K562 (cell line): Measurements from ENCODE around the gene HPD. TPM values are rescaled to one million over a fixed set of nuclear protein-coding genes. Genes with fewer than 3 reads are reported as not detected.

Experiments used
- CTBP1 ChIP-seq: fragments of 450-650 bp; IDR thresholded peaks from 2 replicates; pipeline ENCODE4 v1.6.1; 2016; ENCODE audit warnings: borderline replicate concordance
- FOS ChIP-seq: IDR thresholded peaks from 3 replicates; pipeline ENCODE4 v1.6.1; 2011; ENCODE audit not compliant: insufficient read length; ENCODE audit errors: extremely low read depth
- HMGN3 ChIP-seq: IDR thresholded peaks from 2 replicates; pipeline ENCODE4 v1.6.1; 2011; ENCODE audit warnings: borderline replicate concordance, low read depth, mild to moderate bottlenecking, mixed read lengths, low read length; ENCODE audit not compliant: insufficient read length; ENCODE audit errors: extremely low read depth
- IFI16 ChIP-seq: fragments of 250-450 bp; sonication (Bioruptor Pico); IDR thresholded peaks from 2 replicates; pipeline ENCODE4 v2.1.2; 2022; ENCODE audit warnings: mild to moderate bottlenecking, inconsistent platforms
- MAZ ChIP-seq, 2 experiments: fragments of 450-650 bp in 1 of 2; sonication (generic) in 1 of 2; formaldehyde crosslinking; IDR thresholded peaks in 1 of 2; conservative IDR thresholded peaks in 1 of 2; 2 replicates each; pipeline versions ENCODE4 v1.4.0 to v1.5.0; 2020; ENCODE audit warnings: mild to moderate bottlenecking in 1 of 2, missing genetic modification reagents in 1 of 2
- SMARCA4 ChIP-seq: fragments of 450-650 bp; IDR thresholded peaks from 2 replicates; pipeline ENCODE4 v1.6.1; 2016
- SP1 ChIP-seq: sonication (generic); formaldehyde crosslinking; IDR thresholded peaks from 2 replicates; pipeline ENCODE4 v1.8.1; 2022; ENCODE audit warnings: mild to moderate bottlenecking, missing genetic modification reagents
- THRA ChIP-seq: fragments of 450-650 bp; IDR thresholded peaks from 2 replicates; pipeline ENCODE4 v1.6.1; 2017; ENCODE audit warnings: mild to moderate bottlenecking, moderate library complexity
- ZBTB12 ChIP-seq: fragments of 250-450 bp; sonication (Bioruptor Pico); IDR thresholded peaks from 2 replicates; pipeline ENCODE4 v1.4.0; 2020
- ZC3H4 ChIP-seq: sonication (generic); formaldehyde crosslinking; IDR thresholded peaks from 2 replicates; pipeline ENCODE4 v1.9.0; 2021; ENCODE audit warnings: missing genetic modification reagents, borderline replicate concordance
- ZNF253 ChIP-seq: fragments of 250-450 bp; sonication (Bioruptor Pico); conservative IDR thresholded peaks from 2 replicates; pipeline ENCODE4 v1.6.1; 2021; ENCODE audit warnings: mild to moderate bottlenecking
- ZNF586 ChIP-seq: fragments of 450-650 bp; formaldehyde crosslinking; conservative IDR thresholded peaks from 2 replicates; pipeline ENCODE4 v1.4.0; 2020; ENCODE audit warnings: mild to moderate bottlenecking, moderate library complexity
- polyA plus RNA-seq, 8 experiments: library from polyadenylated mRNA; depleted of rRNA in 4 of 8; stranded (reverse) in 5 of 8; unstranded in 3 of 8; fragments of >200 nt; fragmentation: Nextera tagmentation in 2 of 8; fragmentation: Illumina TruSeq in 1 of 8; extraction: Ambion mirVana in 2 of 8; extraction: Trizol in 1 of 8; gene quantifications; 2 replicates each; pipeline versions ENCODE4 v1.2.1 to v1.2.3, GENCODE V29; 2011 to 2014; ENCODE audit warnings: inconsistent platforms in 1 of 8, missing spikeins in 1 of 8
- total RNA-seq, 7 experiments: library from RNA; depleted of rRNA in 6 of 7; stranded (reverse); fragments of >200 nt in 6 of 7; fragmentation: Illumina TruSeq in 2 of 7; extraction: Trizol in 2 of 7; gene quantifications; 2 replicates each; pipeline versions ENCODE4 v1.2.1 to v1.2.3, GENCODE V29; 2011 to 2021; ENCODE audit warnings: low replicate concordance in 1 of 7
- TF ChIP-seq, protein P1 (sequence below): fragments of 450-650 bp; IDR thresholded peaks from 2 replicates; pipeline ENCODE4 v1.6.1; 2016
- TF ChIP-seq, protein P2 (sequence below): fragments of 450-650 bp; conservative IDR thresholded peaks from 2 replicates; pipeline ENCODE4 v1.6.1; 2016; ENCODE audit warnings: missing genetic modification characterization, low read depth, mild to moderate bottlenecking, control low read depth, missing compliant biosample characterization
- TF ChIP-seq, protein P3 (sequence below): sonication (generic); IDR thresholded peaks from 2 replicates; pipeline ENCODE4 v1.6.1; 2016
- TF ChIP-seq, protein P4 (sequence below): fragments of 150-350 bp; IDR thresholded peaks from 2 replicates; pipeline ENCODE4 v1.6.1; 2014; ENCODE audit warnings: low read depth, mild to moderate bottlenecking, low read length, borderline replicate concordance

The HPD gene
- total and polyA plus RNA-seq, 9 of the 15 experiments (the other 6 are each of a cell fraction or from before 2014, with no cell fraction given): 0.06 to 0.29 (median 0.07) TPM; not detected in 4

GRCh38 chr12:121811434-121812319 is 47.0 kb downstream of the HPD start (continued):
- TF ChIP-seq ZNF586 (CRISPR knock-in tag) (no peak), IFI16 (CRISPR knock-in tag) (no peak), ZC3H4 (CRISPR knock-in tag) (peak; percentile 52; the same call in 1 of the 2 replicates), ZNF253 (no peak), SMARCA4 (no peak), HMGN3 (no peak), THRA (no peak), ZBTB12 (CRISPR knock-in tag) (no peak), FOS (no peak), MAZ (CRISPR knock-in tag; conservative IDR thresholded peaks at IDR 0.05 in 1 of 2, IDR thresholded peaks at IDR 0.05 in 1 of 2) (peak; percentile 14 to 80; a peak in 2 of 4 replicates), CTBP1 (0 out of 2 replicates have a peak, but pooled peaks have one; percentile 19), SP1 (0 out of 2 replicates have a peak, but pooled peaks have one; percentile 2)
- TF ChIP-seq, protein P1, sequence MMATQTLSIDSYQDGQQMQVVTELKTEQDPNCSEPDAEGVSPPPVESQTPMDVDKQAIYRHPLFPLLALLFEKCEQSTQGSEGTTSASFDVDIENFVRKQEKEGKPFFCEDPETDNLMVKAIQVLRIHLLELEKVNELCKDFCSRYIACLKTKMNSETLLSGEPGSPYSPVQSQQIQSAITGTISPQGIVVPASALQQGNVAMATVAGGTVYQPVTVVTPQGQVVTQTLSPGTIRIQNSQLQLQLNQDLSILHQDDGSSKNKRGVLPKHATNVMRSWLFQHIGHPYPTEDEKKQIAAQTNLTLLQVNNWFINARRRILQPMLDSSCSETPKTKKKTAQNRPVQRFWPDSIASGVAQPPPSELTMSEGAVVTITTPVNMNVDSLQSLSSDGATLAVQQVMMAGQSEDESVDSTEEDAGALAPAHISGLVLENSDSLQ: no peak
- TF ChIP-seq, protein P2, sequence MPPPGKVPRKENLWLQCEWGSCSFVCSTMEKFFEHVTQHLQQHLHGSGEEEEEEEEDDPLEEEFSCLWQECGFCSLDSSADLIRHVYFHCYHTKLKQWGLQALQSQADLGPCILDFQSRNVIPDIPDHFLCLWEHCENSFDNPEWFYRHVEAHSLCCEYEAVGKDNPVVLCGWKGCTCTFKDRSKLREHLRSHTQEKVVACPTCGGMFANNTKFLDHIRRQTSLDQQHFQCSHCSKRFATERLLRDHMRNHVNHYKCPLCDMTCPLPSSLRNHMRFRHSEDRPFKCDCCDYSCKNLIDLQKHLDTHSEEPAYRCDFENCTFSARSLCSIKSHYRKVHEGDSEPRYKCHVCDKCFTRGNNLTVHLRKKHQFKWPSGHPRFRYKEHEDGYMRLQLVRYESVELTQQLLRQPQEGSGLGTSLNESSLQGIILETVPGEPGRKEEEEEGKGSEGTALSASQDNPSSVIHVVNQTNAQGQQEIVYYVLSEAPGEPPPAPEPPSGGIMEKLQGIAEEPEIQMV: no peak
- TF ChIP-seq, protein P3, sequence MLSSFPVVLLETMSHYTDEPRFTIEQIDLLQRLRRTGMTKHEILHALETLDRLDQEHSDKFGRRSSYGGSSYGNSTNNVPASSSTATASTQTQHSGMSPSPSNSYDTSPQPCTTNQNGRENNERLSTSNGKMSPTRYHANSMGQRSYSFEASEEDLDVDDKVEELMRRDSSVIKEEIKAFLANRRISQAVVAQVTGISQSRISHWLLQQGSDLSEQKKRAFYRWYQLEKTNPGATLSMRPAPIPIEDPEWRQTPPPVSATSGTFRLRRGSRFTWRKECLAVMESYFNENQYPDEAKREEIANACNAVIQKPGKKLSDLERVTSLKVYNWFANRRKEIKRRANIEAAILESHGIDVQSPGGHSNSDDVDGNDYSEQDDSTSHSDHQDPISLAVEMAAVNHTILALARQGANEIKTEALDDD: no peak
- TF ChIP-seq, protein P4, sequence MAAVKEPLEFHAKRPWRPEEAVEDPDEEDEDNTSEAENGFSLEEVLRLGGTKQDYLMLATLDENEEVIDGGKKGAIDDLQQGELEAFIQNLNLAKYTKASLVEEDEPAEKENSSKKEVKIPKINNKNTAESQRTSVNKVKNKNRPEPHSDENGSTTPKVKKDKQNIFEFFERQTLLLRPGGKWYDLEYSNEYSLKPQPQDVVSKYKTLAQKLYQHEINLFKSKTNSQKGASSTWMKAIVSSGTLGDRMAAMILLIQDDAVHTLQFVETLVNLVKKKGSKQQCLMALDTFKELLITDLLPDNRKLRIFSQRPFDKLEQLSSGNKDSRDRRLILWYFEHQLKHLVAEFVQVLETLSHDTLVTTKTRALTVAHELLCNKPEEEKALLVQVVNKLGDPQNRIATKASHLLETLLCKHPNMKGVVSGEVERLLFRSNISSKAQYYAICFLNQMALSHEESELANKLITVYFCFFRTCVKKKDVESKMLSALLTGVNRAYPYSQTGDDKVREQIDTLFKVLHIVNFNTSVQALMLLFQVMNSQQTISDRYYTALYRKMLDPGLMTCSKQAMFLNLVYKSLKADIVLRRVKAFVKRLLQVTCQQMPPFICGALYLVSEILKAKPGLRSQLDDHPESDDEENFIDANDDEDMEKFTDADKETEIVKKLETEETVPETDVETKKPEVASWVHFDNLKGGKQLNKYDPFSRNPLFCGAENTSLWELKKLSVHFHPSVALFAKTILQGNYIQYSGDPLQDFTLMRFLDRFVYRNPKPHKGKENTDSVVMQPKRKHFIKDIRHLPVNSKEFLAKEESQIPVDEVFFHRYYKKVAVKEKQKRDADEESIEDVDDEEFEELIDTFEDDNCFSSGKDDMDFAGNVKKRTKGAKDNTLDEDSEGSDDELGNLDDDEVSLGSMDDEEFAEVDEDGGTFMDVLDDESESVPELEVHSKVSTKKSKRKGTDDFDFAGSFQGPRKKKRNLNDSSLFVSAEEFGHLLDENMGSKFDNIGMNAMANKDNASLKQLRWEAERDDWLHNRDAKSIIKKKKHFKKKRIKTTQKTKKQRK: no peak
